ENCODE measurements around the gene DCP1B. TPM values are rescaled to one million over a fixed set of nuclear protein-coding genes. Genes with fewer than 3 reads are reported as not detected.
"Not testable (repeated sequence)": the region's sequence is repeated elsewhere in the genome, so short reads cannot be mapped to it uniquely, and the experiment has no call there.

Gene DCP1B
- polyA plus RNA-seq, 4 donors, result 28.7 to 31.5 (median 29.7) TPM

GRCh38 chr12:1978078-1978862, 26.0 kb downstream of the DCP1B start:
- DNase-seq (ENCODE audit: low read depth in 4 of 4, low spot score in 2 of 4), result no peak

DNA sequence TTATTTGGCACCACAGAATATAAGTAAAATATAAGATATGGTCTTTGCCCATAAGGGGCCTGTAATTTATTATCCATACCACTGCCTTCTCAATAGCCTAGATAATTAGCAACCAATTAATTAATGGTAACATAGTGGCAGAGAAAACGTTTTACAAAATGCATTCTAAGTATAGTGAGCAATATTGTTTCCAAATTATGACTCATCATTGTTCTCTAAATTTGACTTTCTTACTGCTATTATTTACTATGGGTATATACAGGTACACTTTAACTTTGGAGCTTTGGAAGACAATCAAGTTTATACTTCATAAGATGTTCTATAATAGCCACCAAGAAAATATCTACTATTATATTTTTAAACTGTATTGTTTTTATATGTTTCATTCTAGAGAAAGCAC, 26.7 kb downstream of the DCP1B start:
- DNase-seq (ENCODE audit: low read depth in 4 of 4, low spot score in 2 of 4), result no peak

GRCh38 chr12:1977109-1977508, 27.1 kb downstream of the DCP1B start:
- no peak for DNase-seq (ENCODE audit: low read depth in 4 of 4, low spot score in 2 of 4)

GRCh38 chr12:1974812-1975211, 29.4 kb downstream of the DCP1B start:
- DNase-seq (ENCODE audit: low read depth in 4 of 4, low spot score in 2 of 4), result no peak

GRCh38 chr12:1972856-1973317, 31.4 kb downstream of the DCP1B start:
- DNase-seq (ENCODE audit: low read depth in 4 of 4, low spot score in 2 of 4), result peak in 3 of 4 donors; percentile 24 to 47 (median 40)

DNA sequence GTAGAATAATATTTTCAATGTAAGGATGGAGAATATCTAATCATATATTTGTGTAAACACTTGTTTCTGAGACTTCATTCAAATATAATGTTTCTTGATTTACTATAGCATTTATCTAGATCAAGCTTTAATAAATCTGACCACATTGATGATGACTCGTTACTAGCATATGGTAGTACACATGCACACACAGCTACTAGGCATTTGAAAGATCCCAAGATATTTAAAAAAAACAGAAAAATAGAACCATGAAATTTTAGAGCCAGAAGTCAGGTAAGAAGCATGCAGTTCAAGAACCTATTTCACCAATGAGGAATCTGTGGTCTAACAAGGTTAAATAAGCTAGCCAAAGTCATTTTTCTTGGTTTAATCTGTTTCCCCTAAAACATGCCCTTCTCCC, 32.0 kb downstream of the DCP1B start:
- no peak for DNase-seq (ENCODE audit: low read depth in 4 of 4, low spot score in 2 of 4)

GRCh38 chr12:1970331-1970900, 33.8 kb downstream of the DCP1B start:
- DNase-seq (ENCODE audit: low read depth in 4 of 4, low spot score in 2 of 4), result no peak

- no peak for DNase-seq (ENCODE audit: low read depth in 4 of 4, low spot score in 2 of 4)
Observed at GRCh38 chr12:1966561-1967226, 37.6 kb downstream of the DCP1B start.

DNA sequence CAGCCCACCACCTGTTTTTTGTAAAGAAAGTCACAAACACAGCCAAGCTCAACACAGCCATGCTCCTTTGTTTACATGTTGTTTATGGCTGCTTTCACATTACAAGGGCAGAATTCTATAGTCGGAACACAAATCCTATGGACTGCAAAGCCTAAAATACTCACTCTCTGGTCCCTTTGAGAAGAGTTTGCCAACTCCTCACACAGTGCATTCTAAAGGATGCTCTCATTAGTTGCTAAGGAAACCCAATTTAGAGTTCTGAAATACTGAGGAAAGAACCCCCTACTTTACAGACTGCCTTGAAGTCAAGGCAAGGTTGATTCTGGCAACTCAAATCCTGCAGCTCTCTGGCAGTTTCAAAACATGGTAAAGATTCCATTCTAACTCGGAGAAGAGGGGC, 38.3 kb downstream of the DCP1B start:
- no peak for DNase-seq (ENCODE audit: low read depth in 4 of 4, low spot score in 2 of 4)

DNA sequence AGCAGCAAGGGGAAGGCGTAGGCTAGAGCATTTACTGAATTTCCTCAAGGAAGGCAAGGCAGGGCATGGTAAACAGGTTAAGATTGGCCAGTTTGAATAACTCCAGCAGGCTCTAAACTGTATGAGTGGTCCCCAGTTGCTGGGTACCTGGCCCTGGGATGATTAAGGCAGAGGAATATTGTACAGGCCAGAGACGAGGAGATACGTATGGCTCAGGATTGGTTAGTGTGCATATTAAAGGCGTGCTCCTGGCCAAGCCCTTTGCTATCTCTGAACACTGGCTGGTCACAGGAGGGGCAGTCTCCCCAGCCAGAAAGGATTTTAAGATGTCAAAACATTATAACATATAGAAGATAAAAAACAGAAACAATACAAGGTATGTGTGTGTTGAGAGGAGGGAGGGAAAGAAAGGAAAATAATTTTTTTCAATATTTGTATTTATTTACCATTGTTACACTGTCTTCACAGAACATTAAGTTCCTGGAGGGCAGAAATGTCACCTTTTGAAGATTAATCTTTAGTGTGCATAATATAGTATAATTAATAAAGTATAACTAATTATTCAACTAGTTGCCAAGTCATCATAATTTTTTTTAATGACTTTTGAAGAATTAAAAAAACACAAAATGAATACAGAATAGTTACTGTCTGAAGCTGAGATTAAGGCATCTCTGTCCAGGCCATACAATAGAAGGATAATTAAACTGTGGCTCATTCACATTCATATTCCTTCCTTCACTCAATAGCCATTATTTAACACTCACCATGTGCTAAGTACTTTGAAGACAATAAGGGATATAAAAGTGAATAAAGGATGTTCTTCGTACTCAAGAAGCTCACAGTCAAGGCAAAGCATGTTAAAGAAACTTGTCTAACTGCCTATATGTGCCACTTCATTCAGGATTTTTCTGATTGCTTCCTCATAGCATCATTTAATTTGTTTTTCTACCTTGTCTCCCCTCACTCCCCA, 41.9 kb downstream of the DCP1B start:
- no peak for DNase-seq (ENCODE audit: low read depth in 4 of 4, low spot score in 2 of 4)

GRCh38 chr12:1956716-1957115, 47.5 kb downstream of the DCP1B start:
- no peak for DNase-seq (ENCODE audit: low read depth in 4 of 4, low spot score in 2 of 4)

- DNase-seq (ENCODE audit: low read depth in 4 of 4, low spot score in 2 of 4), result no peak
Observed at GRCh38 chr12:1949771-1950470, 54.3 kb downstream of the DCP1B start.

GRCh38 chr12:1948883-1949282, 55.4 kb downstream of the DCP1B start:
- DNase-seq (ENCODE audit: low read depth in 4 of 4, low spot score in 2 of 4), result no peak

- no peak for DNase-seq (ENCODE audit: low read depth in 4 of 4, low spot score in 2 of 4)
Observed at GRCh38 chr12:1947081-1947480, 57.2 kb downstream of the DCP1B start.

DNA sequence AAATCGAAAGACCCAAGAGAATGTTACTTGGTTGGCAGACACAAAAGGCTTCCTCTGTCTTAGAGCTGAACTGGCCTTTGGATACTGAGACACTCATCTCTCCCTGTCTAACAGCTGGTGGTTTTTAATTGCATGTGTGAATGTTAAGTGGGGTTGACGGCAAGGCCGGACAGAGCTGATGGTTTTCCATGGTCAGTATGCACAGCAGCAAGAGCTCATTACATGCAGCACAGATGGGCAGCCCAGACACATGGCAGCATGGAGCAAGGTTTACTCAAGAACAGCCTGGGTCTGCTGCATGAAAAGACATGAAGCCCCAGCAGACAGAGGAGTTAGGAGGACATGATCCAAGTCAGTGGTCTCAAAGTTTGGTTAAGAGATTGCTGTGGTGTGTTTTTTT, 58.0 kb downstream of the DCP1B start:
- DNase-seq (ENCODE audit: low read depth in 4 of 4, low spot score in 2 of 4), result no peak

- not testable (repeated sequence) for DNase-seq (ENCODE audit: low read depth in 4 of 4, low spot score in 2 of 4)
Observed at GRCh38 chr12:1945502-1945901, 58.8 kb downstream of the DCP1B start.

GRCh38 chr12:1939801-1940607, 64.3 kb downstream of the DCP1B start:
- peak; percentile 69 to 77 (median 74) for DNase-seq (ENCODE audit: low read depth in 4 of 4, low spot score in 2 of 4)

- no peak for DNase-seq (ENCODE audit: low read depth in 4 of 4, low spot score in 2 of 4)
Observed at GRCh38 chr12:1939331-1939730, 64.9 kb downstream of the DCP1B start.
